ENCODE measurements around the gene TCERG1.

GRCh38 chr5:146521403-146522106 lies 74.4 kb downstream of the TCERG1 start:
- TF ChIP-seq CTCF (IDR thresholded peaks at IDR 0.05) (no peak), POLR2A (IDR thresholded peaks at IDR 0.05; ENCODE audit: low read depth) (no peak), POLR2AphosphoS5 (IDR thresholded peaks at IDR 0.05) (no peak), EP300 (IDR thresholded peaks at IDR 0.05) (no peak)

All from esophagus muscularis mucosa (tissue), 4 donors.